Right lobe of liver (tissue), 6 donors: ENCODE results near the gene SMAD4. TPM values are rescaled to one million over a fixed set of nuclear protein-coding genes. Genes with fewer than 3 reads are reported as not detected.

Experiments
- ATAC-seq, 4 donors: fragments of 200-7000 bp; cut with Tn5 transposase; one replicate each; pipeline ENCODE4 v1.9.1; 2020; ENCODE audit warnings: mild to moderate bottlenecking in 4 of 4, moderate library complexity in 4 of 4
- DNase-seq, 3 donors: peaks; one replicate each; pipeline ENCODE4 v3.0.0-alpha.2; 2020
- H3K27ac ChIP-seq, 3 donors: fragments of 200-600 bp; one replicate each; pipeline ENCODE4 v1.8.0; 2022
- H3K27me3 ChIP-seq, 2 donors: fragments of 200-600 bp; one replicate each; pipeline ENCODE4 v1.8.0; 2022
- H3K36me3 ChIP-seq, 4 donors: fragments of 200-600 bp; sonication (generic) in 1 of 4; one replicate each; pipeline versions ENCODE4 v1.5.1 to v1.8.0; 2017 to 2022; ENCODE audit warnings: control low read depth in 1 of 4
- H3K4me1 ChIP-seq, 4 donors: fragments of 200-600 bp; sonication (generic) in 1 of 4; one replicate each; pipeline versions ENCODE4 v1.5.1 to v1.8.0; 2017 to 2022; ENCODE audit warnings: control low read depth in 1 of 4
- H3K4me3 ChIP-seq, 3 donors: fragments of 200-600 bp; one replicate each; pipeline ENCODE4 v1.8.0; 2022
- H3K9me3 ChIP-seq, 4 donors: fragments of 200-600 bp; sonication (generic) in 1 of 4; one replicate each; pipeline versions ENCODE4 v1.5.1 to v1.8.0; 2017 to 2022; ENCODE audit warnings: control low read depth in 1 of 4
- CTCF ChIP-seq, 4 donors: fragments of 200-600 bp in 3 of 4; fragments of 450-650 bp in 1 of 4; IDR thresholded peaks; one replicate each; pipeline versions ENCODE4 v1.5.1 to v1.8.0; 2016 to 2022; ENCODE audit warnings: antibody characterized with exemption in 4 of 4, mild to moderate bottlenecking in 2 of 4
- POLR2A ChIP-seq: fragments of 450-650 bp; IDR thresholded peaks from one replicate; pipeline ENCODE4 v1.6.1; 2017; ENCODE audit warnings: antibody characterized with exemption, mild to moderate bottlenecking
- WGBS: methylation state at CpG from one replicate; pipeline ENCODE4 v1.1.6; 2018; ENCODE audit warnings: low coverage, low lambda C conversion rate; ENCODE audit not compliant: insufficient coverage; ENCODE audit errors: missing lambda C conversion rate; 5-methylcytosine and 5-hydroxymethylcytosine counted together
- intact Hi-C, 2 donors: fragments of 100-400 bp; cut with DNase I; formaldehyde crosslinking; loops; one replicate each; pipeline versions ENCODE4 v1.11.2 to v1.14.1; 2022
- total RNA-seq, 6 experiments: library from RNA; depleted of rRNA in 2 of 6; stranded (reverse); fragments of >200 nt in 2 of 6; fragmentation: NEBNext Ultra II Directional in 3 of 6; extraction: Animal tissue kit (Norgen Biotek cat#: 25700) in 3 of 6; gene quantifications; one replicate each; pipeline versions ENCODE4 v1.1.0 to v1.2.4, GENCODE V29; 2016 to 2023
- donor health status: DM: no; HTN: yes; CAD: no.
- donor health status: DM: no; HTN: no; CAD: no.
- donor health status: DM: no; HTN: no; CAD: no.
- donor health status: DM: no; HTN: yes; CAD: no.
- donor health status: DM: no; HTN: yes; CAD: no.

SMAD4 gene
- total RNA-seq, 6 experiments from 2014 or later: 40.8 to 71.9 (median 56.6) TPM

- Histone ChIP-seq H3K9me3 (no peaks in the 10 kb centered on the region), H3K36me3 (peaks cover 0 to 46% (median 8%) of the 10 kb centered on the region in 4 donors), H3K4me3 (no peak overlapping the region), H3K27ac (no peak overlapping the region), H3K4me1 (no peaks in the 10 kb centered on the region), H3K27me3 (no peaks in the 10 kb centered on the region)
- no peak for ATAC-seq
- TF ChIP-seq CTCF (IDR thresholded peaks at IDR 0.05) (no peak), POLR2A (no peak)
- no peak for DNase-seq
- intact Hi-C loops: no loop called here
- WGBS: 95% methylated on average over 4 of the region's 4 CpGs
Observed at GRCh38 chr18:51068105-51068504, 38.1 kb downstream of the SMAD4 start.

GRCh38 chr18:51069885-51070284, 39.9 kb downstream of the SMAD4 start:
- Histone ChIP-seq H3K9me3 (no peaks in the 10 kb centered on the region), H3K4me1 (no peaks in the 10 kb centered on the region), H3K4me3 (no peak overlapping the region), H3K27ac (no peak overlapping the region), H3K36me3 (peaks cover 0 to 41% (median 8%) of the 10 kb centered on the region in 4 donors), H3K27me3 (no peaks in the 10 kb centered on the region)
- ATAC-seq (no peak), DNase-seq (no peak)
- no peak for TF ChIP-seq CTCF (IDR thresholded peaks at IDR 0.05)
- intact Hi-C loops: no loop called here
- 89% methylated on average over 1 of the region's 1 CpG for WGBS

- WGBS: 90% methylated on average over 2 of the region's 2 CpGs
- no peaks in the 10 kb centered on the region for H3K4me1 ChIP-seq
- H3K36me3 ChIP-seq: peaks cover 0 to 34% (median 8%) of the 10 kb centered on the region in 4 donors
- intact Hi-C loops: no loop called here
- H3K9me3 ChIP-seq: no peaks in the 10 kb centered on the region
- TF ChIP-seq CTCF (IDR thresholded peaks at IDR 0.05) (no peak), POLR2A (no peak)
- ATAC-seq: no peak
- no peaks in the 10 kb centered on the region for H3K27me3 ChIP-seq
- no peak overlapping the region for H3K4me3 ChIP-seq
- no peak for DNase-seq
- H3K27ac ChIP-seq: no peak overlapping the region
Observed at GRCh38 chr18:51070545-51070944, 40.5 kb downstream of the SMAD4 start.

- no peaks in the 10 kb centered on the region for H3K9me3 ChIP-seq
- H3K27ac ChIP-seq: no peak overlapping the region
- WGBS: 97% methylated on average over 6 of the region's 6 CpGs
- intact Hi-C loops: no loop called here
- H3K4me1 ChIP-seq: no peaks in the 10 kb centered on the region
- H3K4me3 ChIP-seq: no peak overlapping the region
- no peak for TF ChIP-seq POLR2A
- no peak for TF ChIP-seq CTCF (IDR thresholded peaks at IDR 0.05)
- H3K27me3 ChIP-seq: no peaks in the 10 kb centered on the region
- no peak for DNase-seq
- ATAC-seq: no peak
- peaks cover 0 to 31% (median 11%) of the 10 kb centered on the region in 4 donors for H3K36me3 ChIP-seq
Observed at GRCh38 chr18:51072586-51073313, 42.7 kb downstream of the SMAD4 start.
